ENCODE data around the gene RNF212.

Gene RNF212

DNA sequence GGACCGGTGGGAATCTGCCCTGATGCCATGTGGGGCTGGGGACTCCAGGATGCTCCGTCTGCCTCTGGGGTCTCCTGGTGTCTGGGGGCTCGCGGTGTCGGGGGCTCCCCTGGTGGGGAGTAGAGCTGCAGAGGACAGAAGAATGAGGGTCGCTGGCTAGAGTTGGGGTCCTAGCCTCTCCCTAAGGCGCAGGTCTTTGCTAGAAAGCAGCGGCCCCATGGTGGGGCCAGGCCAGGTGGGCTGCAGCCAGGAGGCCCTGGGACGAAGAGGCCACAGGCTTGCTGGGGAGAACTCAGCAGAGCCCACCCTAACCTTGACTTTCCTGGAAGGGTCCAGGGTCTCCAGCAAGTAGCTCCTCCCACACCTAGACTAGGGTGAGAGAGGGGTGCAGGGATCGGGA lies 80.5 kb downstream of the RNF212 start:
- Histone ChIP-seq H3K4me2 (ENCODE audit: low read depth, low read length, poor library complexity, severe bottlenecking) (no peak overlapping the region), H3F3A (ENCODE audit: low read depth) (no peaks in the 10 kb centered on the region)

DNA sequence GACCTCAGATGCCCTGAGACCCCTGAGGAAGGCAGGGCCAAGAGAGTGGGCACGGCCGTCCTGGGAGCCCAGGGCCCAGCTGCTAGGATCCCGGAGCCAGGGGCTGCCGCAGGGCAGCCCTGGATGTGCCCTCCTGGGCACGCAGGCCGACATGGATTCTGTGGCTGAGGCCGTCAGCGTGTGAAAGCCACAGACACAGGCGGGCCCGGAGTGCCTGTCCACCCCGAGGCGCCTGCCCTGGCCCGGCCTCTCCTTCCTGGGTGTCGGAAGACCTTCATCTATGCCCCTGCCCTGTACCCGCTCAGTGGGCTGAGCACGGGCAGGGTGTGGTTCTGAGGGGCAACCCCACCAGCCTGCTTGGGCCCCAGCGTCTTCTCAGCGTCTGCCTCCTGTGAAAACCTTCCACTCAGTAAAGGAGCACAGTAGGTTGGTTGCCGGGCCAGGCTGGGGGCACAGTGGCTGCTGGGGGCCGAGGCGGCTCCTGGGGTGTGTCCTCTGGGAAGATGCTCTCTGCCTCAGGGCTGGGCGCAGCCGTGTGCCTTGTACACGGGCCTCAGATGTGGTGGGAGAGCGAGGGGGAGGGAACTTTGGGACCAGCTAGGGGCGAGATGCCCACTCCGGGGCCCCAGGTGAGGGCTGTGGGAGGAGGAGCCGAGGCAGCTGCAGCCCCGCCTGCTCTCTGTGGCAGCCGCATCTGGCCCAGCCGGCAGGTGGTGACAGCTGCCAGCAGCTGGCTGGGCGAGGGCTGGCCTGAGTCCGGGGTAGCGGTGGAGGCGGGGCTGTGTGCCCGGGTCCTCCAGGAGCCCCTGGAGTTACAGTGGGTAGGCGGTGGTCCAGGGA lies 81.2 kb downstream of the RNF212 start:
- H3K79me2 ChIP-seq (ENCODE audit: insufficient read depth, low read length) = no peaks in the 10 kb centered on the region
- H3K9ac ChIP-seq (ENCODE audit: low read depth, low read length, poor library complexity, severe bottlenecking) = no peak overlapping the region
- no peaks in the 10 kb centered on the region for H3K4me1 ChIP-seq (ENCODE audit: insufficient read depth, low read length, poor library complexity, severe bottlenecking)
- no peaks in the 10 kb centered on the region for H3K9me2 ChIP-seq (replicated peaks; ENCODE audit: low read depth, low read length)
- H3K27me3 ChIP-seq (ENCODE audit: insufficient read depth, low read length, poor library complexity, severe bottlenecking) = no peaks in the 10 kb centered on the region
- H3K4me2 ChIP-seq (ENCODE audit: low read depth, low read length, poor library complexity, severe bottlenecking) = no peak overlapping the region
- H3K4me3 ChIP-seq (ENCODE audit: low read length, poor library complexity, severe bottlenecking) = no peak overlapping the region
- H4K20me1 ChIP-seq (ENCODE audit: insufficient read depth, low read length, poor library complexity, severe bottlenecking) = no peaks in the 10 kb centered on the region
- H3K9me3 ChIP-seq (ENCODE audit: insufficient read depth, low read depth, low read length) = no peaks in the 10 kb centered on the region
- TF ChIP-seq, protein P1, sequence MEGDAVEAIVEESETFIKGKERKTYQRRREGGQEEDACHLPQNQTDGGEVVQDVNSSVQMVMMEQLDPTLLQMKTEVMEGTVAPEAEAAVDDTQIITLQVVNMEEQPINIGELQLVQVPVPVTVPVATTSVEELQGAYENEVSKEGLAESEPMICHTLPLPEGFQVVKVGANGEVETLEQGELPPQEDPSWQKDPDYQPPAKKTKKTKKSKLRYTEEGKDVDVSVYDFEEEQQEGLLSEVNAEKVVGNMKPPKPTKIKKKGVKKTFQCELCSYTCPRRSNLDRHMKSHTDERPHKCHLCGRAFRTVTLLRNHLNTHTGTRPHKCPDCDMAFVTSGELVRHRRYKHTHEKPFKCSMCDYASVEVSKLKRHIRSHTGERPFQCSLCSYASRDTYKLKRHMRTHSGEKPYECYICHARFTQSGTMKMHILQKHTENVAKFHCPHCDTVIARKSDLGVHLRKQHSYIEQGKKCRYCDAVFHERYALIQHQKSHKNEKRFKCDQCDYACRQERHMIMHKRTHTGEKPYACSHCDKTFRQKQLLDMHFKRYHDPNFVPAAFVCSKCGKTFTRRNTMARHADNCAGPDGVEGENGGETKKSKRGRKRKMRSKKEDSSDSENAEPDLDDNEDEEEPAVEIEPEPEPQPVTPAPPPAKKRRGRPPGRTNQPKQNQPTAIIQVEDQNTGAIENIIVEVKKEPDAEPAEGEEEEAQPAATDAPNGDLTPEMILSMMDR (conservative IDR thresholded peaks at IDR 0.05; ENCODE audit: low read length) = no peak
- TF ChIP-seq EZH2phosphoT487 (IDR thresholded peaks at IDR 0.05; ENCODE audit: borderline replicate concordance) = no peak
- H3K36me3 ChIP-seq (ENCODE audit: insufficient read depth, low read length) = no peaks in the 10 kb centered on the region
- no peak overlapping the region for H2AFZ ChIP-seq (ENCODE audit: low read length)
- H3F3A ChIP-seq (ENCODE audit: low read depth) = no peaks in the 10 kb centered on the region

More for the DNA sequence above, 80.5 kb downstream of the RNF212 start:
- Histone ChIP-seq H3K4me3 (ENCODE audit: low read length, poor library complexity, severe bottlenecking) (no peak overlapping the region), H2AFZ (ENCODE audit: low read length) (no peak overlapping the region), H3K4me1 (ENCODE audit: insufficient read depth, low read length, poor library complexity, severe bottlenecking) (no peaks in the 10 kb centered on the region), H3K79me2 (ENCODE audit: insufficient read depth, low read length) (no peaks in the 10 kb centered on the region), H3K27me3 (ENCODE audit: insufficient read depth, low read length, poor library complexity, severe bottlenecking) (no peaks in the 10 kb centered on the region), H3K9ac (ENCODE audit: low read depth, low read length, poor library complexity, severe bottlenecking) (no peak overlapping the region), H4K20me1 (ENCODE audit: insufficient read depth, low read length, poor library complexity, severe bottlenecking) (no peaks in the 10 kb centered on the region), H3K36me3 (ENCODE audit: insufficient read depth, low read length) (no peaks in the 10 kb centered on the region), H3K9me3 (ENCODE audit: insufficient read depth, low read depth, low read length) (no peaks in the 10 kb centered on the region), H3K9me2 (replicated peaks; ENCODE audit: low read depth, low read length) (no peaks in the 10 kb centered on the region)
- TF ChIP-seq, protein P1 (conservative IDR thresholded peaks at IDR 0.05; ENCODE audit: low read length) = no peak
- TF ChIP-seq EZH2phosphoT487 (IDR thresholded peaks at IDR 0.05; ENCODE audit: borderline replicate concordance) = no peak

DNA sequence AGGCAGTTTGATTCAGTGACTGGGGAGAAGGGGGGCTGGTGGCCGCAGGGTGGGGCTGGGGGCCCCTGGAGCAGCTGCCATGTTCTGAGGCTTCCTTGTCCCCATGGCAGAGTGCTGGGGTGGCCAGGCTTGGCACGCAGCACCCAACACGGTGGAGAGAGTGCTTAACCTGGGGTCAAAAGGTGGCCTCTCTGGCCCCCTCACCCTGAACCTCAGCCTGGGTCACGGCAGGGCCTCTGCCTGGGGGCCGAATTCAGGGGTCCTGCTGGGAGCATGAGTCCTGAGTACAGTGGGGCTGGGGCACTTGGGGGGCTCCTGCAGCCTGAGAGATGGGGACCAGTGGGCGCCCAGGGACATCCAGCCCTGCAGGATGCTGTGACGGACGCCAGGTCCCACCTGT lies 82.0 kb downstream of the RNF212 start:
- H3K4me1 ChIP-seq (ENCODE audit: insufficient read depth, low read length, poor library complexity, severe bottlenecking) = no peaks in the 10 kb centered on the region
- no peak for TF ChIP-seq EZH2phosphoT487 (IDR thresholded peaks at IDR 0.05; ENCODE audit: borderline replicate concordance)
- TF ChIP-seq, protein P1 (conservative IDR thresholded peaks at IDR 0.05; ENCODE audit: low read length) = no peak

More for the DNA sequence above, 82.0 kb downstream of the RNF212 start:
- no peaks in the 10 kb centered on the region for H3K9me2 ChIP-seq (replicated peaks; ENCODE audit: low read depth, low read length)
- H3K4me3 ChIP-seq (ENCODE audit: low read length, poor library complexity, severe bottlenecking) = no peak overlapping the region
- no peak overlapping the region for H3K4me2 ChIP-seq (ENCODE audit: low read depth, low read length, poor library complexity, severe bottlenecking)
- no peaks in the 10 kb centered on the region for H3K79me2 ChIP-seq (ENCODE audit: insufficient read depth, low read length)
- no peak overlapping the region for H3K9ac ChIP-seq (ENCODE audit: low read depth, low read length, poor library complexity, severe bottlenecking)
- no peaks in the 10 kb centered on the region for H3K36me3 ChIP-seq (ENCODE audit: insufficient read depth, low read length)
- H3F3A ChIP-seq (ENCODE audit: low read depth) = no peaks in the 10 kb centered on the region
- no peaks in the 10 kb centered on the region for H3K27me3 ChIP-seq (ENCODE audit: insufficient read depth, low read length, poor library complexity, severe bottlenecking)
- H3K9me3 ChIP-seq (ENCODE audit: insufficient read depth, low read depth, low read length) = no peaks in the 10 kb centered on the region
- no peak overlapping the region for H2AFZ ChIP-seq (ENCODE audit: low read length)
- H4K20me1 ChIP-seq (ENCODE audit: insufficient read depth, low read length, poor library complexity, severe bottlenecking) = no peaks in the 10 kb centered on the region
